Neural cell (in vitro differentiated cells): ENCODE data around the gene CPXM1. TPM values are rescaled to one million over a fixed set of nuclear protein-coding genes. Genes with fewer than 3 reads are reported as not detected.
A peak's percentile ranks its signal among the peaks of the same experiment; 100 is the strongest.

ENCODE experiments used
- H2AFZ ChIP-seq: fragments of 200-600, 300-800 bp; sonication (generic), shearing (Covaris generic); 2 replicates; pipeline ENCODE4 v1.6.0; 2014; ENCODE audit warnings: low read depth, mild to moderate bottlenecking, antibody characterized with exemption, low read length, moderate library complexity
- H3F3A ChIP-seq: fragments of 200-600 bp; shearing (Covaris generic); 2 replicates; pipeline ENCODE4 v1.6.1; 2016; ENCODE audit warnings: mild to moderate bottlenecking, moderate library complexity, mixed read lengths, antibody characterized with exemption, low read length; ENCODE audit not compliant: insufficient read depth, poor library complexity, severe bottlenecking
- H3K27ac ChIP-seq: fragments of 200-600, 300-800 bp; sonication (generic), shearing (Covaris generic); 2 replicates; pipeline ENCODE4 v1.5.1; 2014; ENCODE audit warnings: mild to moderate bottlenecking, low read length, moderate library complexity
- H3K27me3 ChIP-seq: fragments of 300-800, 200-600 bp; sonication (generic), shearing (Covaris generic); 2 replicates; pipeline ENCODE4 v1.6.0; 2014; ENCODE audit warnings: mild to moderate bottlenecking, low read depth, low read length, moderate library complexity; ENCODE audit not compliant: insufficient read depth
- H3K36me3 ChIP-seq: fragments of 300-800, 200-600 bp; sonication (generic), shearing (Covaris generic); 2 replicates; pipeline ENCODE4 v1.5.1; 2014; ENCODE audit warnings: mild to moderate bottlenecking, antibody characterized with exemption, low read length, moderate library complexity; ENCODE audit not compliant: insufficient read depth
- H3K4me2 ChIP-seq: fragments of 300-800, 200-600 bp; sonication (generic), shearing (Covaris generic); 2 replicates; pipeline ENCODE4 v1.6.0; 2014; ENCODE audit warnings: mild to moderate bottlenecking, low read length
- H3K4me3 ChIP-seq: fragments of 300-800, 200-600 bp; sonication (generic), shearing (Covaris generic); 2 replicates; pipeline ENCODE4 v1.5.1; 2014; ENCODE audit warnings: mild to moderate bottlenecking, low read length, moderate library complexity
- H3K79me2 ChIP-seq: fragments of 200-600 bp; shearing (Covaris generic); replicated peaks from 2 replicates; pipeline ENCODE4 v1.6.0; 2014; ENCODE audit warnings: mild to moderate bottlenecking, low read length, moderate library complexity; ENCODE audit not compliant: insufficient read depth
- H3K9ac ChIP-seq: fragments of 300-800, 200-600 bp; sonication (generic), shearing (Covaris generic); 2 replicates; pipeline ENCODE4 v1.6.1; 2016; ENCODE audit warnings: mild to moderate bottlenecking, low read length, mixed read lengths
- H3K9me2 ChIP-seq: fragments of 200-600 bp; shearing (Covaris generic); 2 replicates; pipeline ENCODE4 v1.6.1; 2016; ENCODE audit warnings: mild to moderate bottlenecking, low read length, mixed read lengths; ENCODE audit not compliant: insufficient read depth
- H3K9me3 ChIP-seq: fragments of 200-600, 300-800 bp; sonication (generic), shearing (Covaris generic); 2 replicates; pipeline ENCODE4 v1.6.1; 2016; ENCODE audit warnings: mild to moderate bottlenecking, mixed run types, low read length, moderate library complexity, mixed read lengths
- H4K20me1 ChIP-seq: fragments of 200-600 bp; shearing (Covaris generic); 2 replicates; pipeline ENCODE4 v1.6.1; 2016; ENCODE audit warnings: mild to moderate bottlenecking, mixed run types; ENCODE audit not compliant: insufficient read depth
- CTCF ChIP-seq: fragments of 450-650 bp; IDR thresholded peaks from 2 replicates; pipeline ENCODE4 v1.5.1; 2014; ENCODE audit warnings: antibody characterized with exemption, mild to moderate bottlenecking, moderate library complexity; ENCODE audit not compliant: poor library complexity, severe bottlenecking
- EP300 ChIP-seq: fragments of 450-650 bp; conservative IDR thresholded peaks from 2 replicates; pipeline ENCODE4 v1.6.1; 2014; ENCODE audit warnings: antibody characterized with exemption, mild to moderate bottlenecking, moderate library complexity; ENCODE audit not compliant: poor library complexity, severe bottlenecking
- EZH2 ChIP-seq: fragments of 200-600, 300-800 bp; shearing (Covaris generic), sonication (generic); IDR thresholded peaks from 2 replicates; pipeline ENCODE4 v1.6.1; 2014; ENCODE audit warnings: antibody characterized with exemption, low read length, borderline replicate concordance, mild to moderate bottlenecking; ENCODE audit not compliant: insufficient read depth, poor library complexity, severe bottlenecking
- MXI1 ChIP-seq: fragments of 450-650 bp; conservative IDR thresholded peaks from 2 replicates; pipeline ENCODE4 v1.6.1; 2014; ENCODE audit warnings: antibody characterized with exemption, mild to moderate bottlenecking; ENCODE audit not compliant: poor library complexity, severe bottlenecking
- POLR2AphosphoS5 ChIP-seq: IDR thresholded peaks from 2 replicates; pipeline ENCODE4 v1.6.1; 2012
- RAD21 ChIP-seq: fragments of 450-650 bp; conservative IDR thresholded peaks from 2 replicates; pipeline ENCODE4 v1.6.1; 2014; ENCODE audit warnings: antibody characterized with exemption, mild to moderate bottlenecking, moderate library complexity
- REST ChIP-seq: IDR thresholded peaks from 2 replicates; pipeline ENCODE4 v1.6.1; 2012; ENCODE audit warnings: borderline replicate concordance
- SMC3 ChIP-seq: fragments of 450-650 bp; conservative IDR thresholded peaks from 2 replicates; pipeline ENCODE4 v1.6.1; 2014; ENCODE audit warnings: antibody characterized with exemption, mild to moderate bottlenecking, moderate library complexity; ENCODE audit not compliant: poor library complexity
- TAF1 ChIP-seq: IDR thresholded peaks from 2 replicates; pipeline ENCODE4 v1.6.1; 2012; ENCODE audit warnings: low read depth
- polyA plus RNA-seq: library from polyadenylated mRNA; depleted of rRNA; stranded (reverse); fragments of >200 nt; gene quantifications from 2 replicates; pipeline ENCODE4 v1.2.3, GENCODE V29; 2014

Gene CPXM1
- polyA plus RNA-seq, 1 donor from 2014 or later: 44.0 TPM

GRCh38 chr20:2756056-2756611, 44.3 kb downstream of the CPXM1 start:
- Histone ChIP-seq H3K79me2 (no peaks in the 10 kb centered on the region), H3K27ac (no peak overlapping the region), H3K4me2 (no peak overlapping the region), H2AFZ (no peak overlapping the region), H4K20me1 (no peaks in the 10 kb centered on the region), H3K27me3 (peaks cover 33% of the 10 kb centered on the region), H3F3A (no peaks in the 10 kb centered on the region), H3K4me3 (no peak overlapping the region), H3K9ac (no peak overlapping the region), H3K36me3 (no peaks in the 10 kb centered on the region), H3K9me2 (no peaks in the 10 kb centered on the region), H3K9me3 (no peaks in the 10 kb centered on the region)
- peak; percentile 50 for TF ChIP-seq RAD21
- peak; percentile 45 for TF ChIP-seq SMC3
- TF ChIP-seq REST: no peak
- TF ChIP-seq CTCF: peak; percentile 50

GRCh38 chr20:2755451-2756055, 44.9 kb downstream of the CPXM1 start:
- H3K27me3 ChIP-seq: peaks cover 39% of the 10 kb centered on the region
- no peaks in the 10 kb centered on the region for H3K36me3 ChIP-seq
- H3K79me2 ChIP-seq: no peaks in the 10 kb centered on the region
- no peak overlapping the region for H3K4me2 ChIP-seq
- H3K4me3 ChIP-seq: no peak overlapping the region
- no peak overlapping the region for H2AFZ ChIP-seq
- H3K9me3 ChIP-seq: no peaks in the 10 kb centered on the region
- H3K27ac ChIP-seq: no peak overlapping the region
- H3K9me2 ChIP-seq: no peaks in the 10 kb centered on the region
- H4K20me1 ChIP-seq: no peaks in the 10 kb centered on the region
- TF ChIP-seq EZH2 (no peak), CTCF (no peak), RAD21 (no peak), MXI1 (no peak), POLR2AphosphoS5 (no peak), TAF1 (no peak), REST (no peak), SMC3 (no peak), EP300 (no peak)
- H3F3A ChIP-seq: no peaks in the 10 kb centered on the region
- H3K9ac ChIP-seq: no peak overlapping the region
